Activated T-helper 1 cell treated with anti-CD3 and anti-CD28 coated beads, Interleukin-2, amount 50 U/mL, for 16 hours (primary cell): Measurements from ENCODE around the gene GGCT.

ENCODE experiments used
- DNase-seq, 2 donors: peaks; one replicate each; pipeline ENCODE4 v3.0.0-alpha.2; 2020; ENCODE audit warnings: low read depth in 1 of 2, low spot score in 1 of 2

The GGCT gene

GRCh38 chr7:30464231-30464671 is 40.4 kb downstream of the GGCT start:
- DNase-seq, result no peak

- no peak for DNase-seq
Measured at GRCh38 chr7:30463405-30464145, 41.1 kb downstream of the GGCT start.

GRCh38 chr7:30462179-30462578 is 42.5 kb downstream of the GGCT start:
- no peak for DNase-seq

GRCh38 chr7:30460246-30460633 is 44.4 kb downstream of the GGCT start:
- DNase-seq, result no peak

GRCh38 chr7:30459591-30460245 is 44.9 kb downstream of the GGCT start:
- no peak for DNase-seq

GRCh38 chr7:30458311-30458710 is 46.3 kb downstream of the GGCT start:
- DNase-seq, result no peak

- no peak for DNase-seq
Measured at GRCh38 chr7:30453921-30454320, 50.7 kb downstream of the GGCT start.

- no peak for DNase-seq
Measured at GRCh38 chr7:30453016-30453415, 51.6 kb downstream of the GGCT start.

- no peak for DNase-seq
Measured at GRCh38 chr7:30452280-30452930, 52.2 kb downstream of the GGCT start.

GRCh38 chr7:30451539-30452279 is 52.9 kb downstream of the GGCT start:
- DNase-seq, result no peak

GRCh38 chr7:30450983-30451497 is 53.6 kb downstream of the GGCT start:
- no peak for DNase-seq

GRCh38 chr7:30450240-30450982 is 54.2 kb downstream of the GGCT start:
- no peak for DNase-seq

- no peak for DNase-seq
Measured at GRCh38 chr7:30448461-30449189, 56.0 kb downstream of the GGCT start.

- no peak for DNase-seq
Measured at GRCh38 chr7:30447466-30447865, 57.2 kb downstream of the GGCT start.
